ENCODE results near the gene A1CF.
"Not testable (repeated sequence)": the region's sequence is repeated elsewhere in the genome, so short reads cannot be mapped to it uniquely, and the experiment has no call there.

Gene A1CF, protein sequence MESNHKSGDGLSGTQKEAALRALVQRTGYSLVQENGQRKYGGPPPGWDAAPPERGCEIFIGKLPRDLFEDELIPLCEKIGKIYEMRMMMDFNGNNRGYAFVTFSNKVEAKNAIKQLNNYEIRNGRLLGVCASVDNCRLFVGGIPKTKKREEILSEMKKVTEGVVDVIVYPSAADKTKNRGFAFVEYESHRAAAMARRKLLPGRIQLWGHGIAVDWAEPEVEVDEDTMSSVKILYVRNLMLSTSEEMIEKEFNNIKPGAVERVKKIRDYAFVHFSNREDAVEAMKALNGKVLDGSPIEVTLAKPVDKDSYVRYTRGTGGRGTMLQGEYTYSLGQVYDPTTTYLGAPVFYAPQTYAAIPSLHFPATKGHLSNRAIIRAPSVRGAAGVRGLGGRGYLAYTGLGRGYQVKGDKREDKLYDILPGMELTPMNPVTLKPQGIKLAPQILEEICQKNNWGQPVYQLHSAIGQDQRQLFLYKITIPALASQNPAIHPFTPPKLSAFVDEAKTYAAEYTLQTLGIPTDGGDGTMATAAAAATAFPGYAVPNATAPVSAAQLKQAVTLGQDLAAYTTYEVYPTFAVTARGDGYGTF

DNA sequence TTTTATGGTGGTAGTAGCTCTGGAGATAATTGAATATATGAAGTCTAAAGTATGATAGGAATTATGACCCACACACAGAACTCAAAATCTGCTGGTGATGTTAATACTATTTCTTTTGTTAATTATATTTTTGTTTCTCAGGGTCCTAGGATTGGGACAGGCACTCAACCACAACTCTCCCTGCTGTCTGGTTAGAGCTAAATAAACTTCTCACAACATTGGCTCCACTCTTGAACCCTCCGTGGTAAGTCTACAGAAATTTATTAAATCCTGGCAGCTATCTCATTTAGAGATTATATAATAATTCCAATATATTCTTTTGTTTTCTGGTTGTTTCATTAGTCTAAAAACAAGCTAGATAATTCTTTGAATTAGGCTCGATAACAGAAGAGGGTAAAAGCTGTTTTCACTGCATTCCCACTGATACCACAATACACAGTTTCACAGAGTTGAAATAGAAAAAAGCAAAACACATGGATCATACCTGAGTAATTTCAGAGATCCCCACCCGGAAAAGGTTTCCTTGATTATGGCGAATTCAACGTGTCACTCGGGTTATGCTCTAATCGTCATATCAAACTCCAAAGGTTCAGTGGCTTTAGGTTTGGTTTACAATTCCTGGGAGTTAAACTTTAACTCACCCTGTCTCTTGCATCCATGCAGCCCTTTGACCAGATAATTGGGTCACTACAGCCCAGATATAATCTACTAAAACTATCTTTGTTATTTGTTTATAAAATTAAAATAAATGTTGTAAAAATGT lies at the start of gene A1CF:
Gene A1CF (minus strand): TSS at position 531 of the 763 bp plus-strand sequence. CDS start 25,687 bp downstream, outside the sequence.
- peak in 1 of 2 experiments; percentile 20 for DNase-seq

DNA sequence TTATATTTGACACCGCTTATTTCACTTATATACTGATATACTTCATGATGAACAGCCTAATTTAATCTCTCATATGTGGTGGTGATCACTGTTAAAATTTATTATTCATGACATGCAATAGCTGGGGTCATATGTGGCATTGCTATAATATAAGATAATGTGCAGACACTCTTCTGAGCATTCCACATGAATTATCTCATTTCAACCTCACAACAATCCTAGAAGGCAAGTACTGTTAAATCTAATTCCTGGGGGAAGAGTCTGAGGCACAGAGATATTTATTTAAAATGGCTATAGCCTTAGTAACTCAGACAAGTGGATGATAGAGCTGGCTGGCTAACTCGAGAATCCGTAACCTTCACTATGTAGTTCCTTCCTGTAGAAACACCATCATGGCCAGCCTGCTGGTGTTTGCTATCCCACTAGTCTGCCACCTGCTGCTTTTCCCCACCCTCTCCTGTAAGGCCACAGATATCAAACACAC lies 46.6 kb upstream of the A1CF start:
- no peak for DNase-seq

DNA sequence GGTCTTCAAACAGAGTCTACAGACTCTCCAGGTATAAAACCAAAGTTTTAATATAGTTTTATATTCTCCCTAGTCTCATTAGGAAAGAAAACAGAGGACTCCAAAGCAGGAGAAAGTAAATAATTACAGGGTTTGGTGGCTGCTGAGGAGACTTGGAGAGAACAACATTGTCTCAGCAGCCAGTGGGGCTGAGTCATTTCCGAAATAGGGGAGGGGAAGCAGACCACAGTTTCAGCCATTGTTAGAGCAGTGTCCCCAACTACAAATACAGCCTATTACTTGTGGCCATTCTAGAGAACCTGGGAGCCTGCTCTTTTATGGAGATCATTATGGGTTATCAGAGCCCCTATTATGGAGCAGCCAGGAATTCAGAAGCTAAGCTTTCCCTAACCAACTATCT lies 44.2 kb upstream of the A1CF start:
- no peak for DNase-seq

DNA sequence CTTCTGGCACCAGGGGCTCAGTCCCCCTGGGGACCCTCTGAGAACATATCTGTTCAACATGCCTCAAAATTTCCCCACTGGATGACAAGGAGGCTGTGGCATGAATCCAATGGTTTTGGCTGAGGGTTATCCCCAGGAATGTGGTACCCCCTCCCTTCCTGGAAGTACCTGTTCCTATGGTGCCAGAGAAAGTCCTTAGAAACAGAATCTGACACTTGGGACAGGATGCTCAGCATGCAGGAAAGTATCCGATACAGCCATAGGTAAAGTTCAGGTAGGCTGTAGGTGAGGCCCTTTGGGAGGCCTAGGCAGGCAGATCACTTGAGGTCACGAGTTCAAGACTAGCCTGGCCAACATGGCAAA lies 42.7 kb upstream of the A1CF start:
- no peak for DNase-seq

DNA sequence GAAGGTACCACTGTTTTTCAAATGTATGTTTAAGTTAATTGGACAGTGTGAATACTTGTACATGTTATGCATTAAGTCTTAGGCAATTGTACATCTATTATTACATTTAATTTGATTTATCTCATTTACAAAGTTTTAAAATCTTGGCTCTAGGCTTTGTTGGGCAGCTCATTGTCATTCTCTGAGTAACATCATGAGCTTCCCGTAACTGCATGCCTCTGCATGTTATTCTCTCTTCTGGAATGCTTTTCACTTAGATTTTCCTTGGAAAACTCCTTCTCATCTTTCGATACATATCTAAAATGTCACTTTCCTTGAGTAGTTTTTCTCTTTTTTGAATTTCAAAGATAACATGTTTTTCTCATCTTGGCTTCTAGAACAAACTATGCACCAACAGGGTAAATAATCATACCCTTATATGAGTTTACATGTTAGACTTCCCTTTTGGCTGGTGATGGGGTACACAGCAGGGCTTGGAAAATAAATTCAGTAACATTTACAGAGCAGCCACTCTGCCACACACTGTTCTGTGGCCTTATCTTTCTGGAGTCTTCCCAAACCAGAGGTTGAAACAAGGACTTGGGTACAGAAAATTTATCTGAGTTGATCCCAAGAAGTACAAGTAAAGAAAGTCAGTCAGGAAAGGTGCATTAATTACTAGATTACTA lies 42.2 kb upstream of the A1CF start:
- no peak for DNase-seq

DNA sequence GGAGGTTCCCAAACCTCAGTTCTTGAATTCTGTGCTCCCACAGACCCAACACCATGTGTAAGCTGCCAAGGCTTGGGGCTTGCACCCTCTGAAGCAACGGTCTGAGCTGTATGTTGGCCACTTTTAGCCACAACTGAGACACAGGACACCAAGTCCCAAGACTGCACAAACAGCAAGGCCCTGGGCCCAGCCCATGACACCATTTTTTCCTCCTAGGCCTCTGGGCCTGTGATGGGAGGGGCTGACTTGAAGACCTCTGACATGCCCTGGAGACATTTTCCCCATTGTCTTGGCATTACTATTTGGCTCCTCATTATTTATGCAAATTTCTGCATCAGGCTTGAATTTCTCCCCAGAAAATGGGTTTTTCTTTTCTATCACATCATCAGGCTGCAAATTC lies 38.0 kb upstream of the A1CF start:
- DNase-seq: not testable (repeated sequence)

DNA sequence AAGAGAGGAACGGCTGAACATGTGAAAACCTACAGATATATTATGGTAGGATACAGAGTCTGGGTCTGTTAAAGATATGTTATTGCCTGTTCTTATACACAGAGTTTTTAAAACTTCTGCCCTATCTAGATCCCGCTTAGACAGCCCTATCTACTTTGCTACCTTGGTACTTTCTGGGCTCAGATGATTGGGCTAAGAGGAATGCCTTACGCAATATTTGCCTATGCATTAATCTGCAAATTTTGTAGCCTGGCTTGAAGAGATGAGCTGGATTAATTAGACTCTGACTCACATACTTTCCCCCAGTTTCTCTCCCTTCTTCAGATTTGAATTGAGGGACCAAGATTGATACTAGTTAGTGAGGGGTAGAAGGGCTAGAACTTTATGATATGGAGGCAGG lies 33.6 kb upstream of the A1CF start:
- peak in 1 of 2 experiments; percentile 0 for DNase-seq

DNA sequence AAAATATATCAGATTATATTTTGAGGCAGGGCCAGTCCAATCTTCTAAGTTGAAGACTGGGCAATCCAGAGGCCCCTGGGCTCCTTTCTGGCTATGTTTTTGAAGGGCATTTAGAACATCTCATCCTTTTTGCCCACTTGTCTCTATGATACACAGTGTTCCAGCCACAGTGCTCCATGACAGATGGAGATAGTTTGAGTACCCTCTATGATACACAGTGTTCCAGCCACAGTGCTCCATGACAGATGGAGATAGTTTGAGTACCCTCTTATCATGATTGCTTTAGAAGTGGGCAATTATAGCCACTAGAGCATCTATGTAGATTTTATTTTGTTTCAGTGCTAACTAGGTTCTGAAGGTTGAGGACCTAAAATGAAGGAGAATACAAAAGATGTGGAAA lies 33.1 kb upstream of the A1CF start:
- DNase-seq: no peak

DNA sequence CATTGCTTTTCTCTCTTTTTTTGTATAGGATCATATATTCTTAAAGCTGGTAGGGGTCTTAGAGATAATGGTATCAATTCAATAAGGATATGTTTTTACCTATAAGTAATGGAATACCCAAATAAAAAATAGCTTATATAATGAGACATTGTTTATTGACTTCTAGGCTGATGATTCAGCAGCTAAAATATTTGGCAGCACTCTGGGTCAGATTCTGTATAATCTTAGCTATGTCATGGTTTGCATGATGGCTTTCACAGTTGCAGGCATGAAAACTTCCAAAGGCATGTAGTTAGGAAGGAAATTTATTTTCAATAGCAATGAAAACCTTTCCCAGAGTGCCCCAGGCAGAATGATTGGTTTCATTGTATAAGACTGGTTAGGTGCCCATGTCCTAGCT lies 32.1 kb upstream of the A1CF start:
- DNase-seq: no peak

DNA sequence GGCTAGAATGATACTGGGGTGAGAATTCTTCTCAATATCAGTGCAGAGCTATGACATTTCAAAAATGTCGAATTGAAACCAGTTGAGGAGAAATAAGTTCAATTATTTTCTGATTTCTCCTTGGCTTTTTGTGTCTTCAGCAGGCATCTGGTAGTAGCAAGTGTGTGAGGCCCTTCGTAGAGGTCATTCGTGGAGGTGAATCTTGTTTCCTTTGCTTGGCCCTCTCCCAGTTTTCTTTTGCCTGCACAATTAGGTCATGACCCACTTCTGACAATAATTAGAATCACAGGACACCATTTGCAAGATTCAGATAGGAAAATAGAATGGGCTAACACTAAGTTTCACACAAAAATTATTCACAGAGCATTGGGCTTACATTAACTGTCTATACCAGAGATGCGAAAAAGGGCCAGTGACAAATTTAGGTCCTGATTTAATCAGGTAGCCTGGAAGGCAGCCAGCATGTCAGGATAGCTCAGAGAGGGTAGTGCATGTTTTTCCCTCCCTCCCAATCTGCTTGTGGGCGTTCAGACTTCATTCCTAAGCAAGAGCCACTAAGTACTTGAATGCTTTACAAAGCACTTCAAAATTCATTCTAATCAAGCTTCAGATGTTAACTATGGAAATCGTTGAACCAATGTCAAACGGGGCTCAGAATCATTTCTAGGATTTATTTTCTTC lies 24.0 kb upstream of the A1CF start:
- no peak for DNase-seq

DNA sequence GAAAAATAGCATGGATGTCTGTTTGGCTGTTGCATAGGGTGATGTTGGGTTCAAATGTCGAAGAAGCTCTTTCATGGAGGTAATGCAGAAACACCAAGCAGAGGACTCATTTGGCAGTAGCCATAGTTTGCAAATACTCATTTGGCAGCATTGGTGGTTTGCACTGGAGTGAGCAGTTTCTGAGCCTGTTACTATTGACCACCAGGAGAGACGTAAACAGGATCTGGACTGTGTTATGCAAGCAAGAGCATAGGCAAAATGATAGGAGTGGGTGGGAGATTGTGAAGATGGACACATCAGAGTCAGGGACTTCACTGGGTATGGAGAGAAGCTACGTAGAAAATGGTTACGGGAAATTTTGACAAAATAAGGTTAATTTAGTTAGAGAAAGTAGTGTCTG lies 22.9 kb upstream of the A1CF start:
- no peak for DNase-seq

DNA sequence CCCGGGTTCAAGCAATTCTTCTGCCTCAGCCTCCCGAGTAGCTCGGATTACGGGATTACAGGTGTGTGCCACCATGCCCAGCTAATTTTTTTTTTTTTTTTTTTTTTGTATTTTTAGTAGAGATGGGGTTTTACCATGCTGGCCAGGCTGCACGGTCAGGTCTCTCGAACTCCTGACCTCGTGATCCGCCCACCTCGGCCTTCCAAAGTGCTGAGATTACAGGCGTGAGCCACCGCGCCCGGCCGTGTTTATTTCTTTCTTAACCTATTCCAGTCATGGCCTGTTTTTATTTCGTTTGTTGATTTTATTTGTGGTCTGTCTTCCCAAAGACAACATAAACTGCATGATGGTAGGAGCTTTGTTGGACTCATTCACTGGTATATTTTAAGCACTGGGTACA lies 20.4 kb upstream of the A1CF start:
- not testable (repeated sequence) for DNase-seq

DNA sequence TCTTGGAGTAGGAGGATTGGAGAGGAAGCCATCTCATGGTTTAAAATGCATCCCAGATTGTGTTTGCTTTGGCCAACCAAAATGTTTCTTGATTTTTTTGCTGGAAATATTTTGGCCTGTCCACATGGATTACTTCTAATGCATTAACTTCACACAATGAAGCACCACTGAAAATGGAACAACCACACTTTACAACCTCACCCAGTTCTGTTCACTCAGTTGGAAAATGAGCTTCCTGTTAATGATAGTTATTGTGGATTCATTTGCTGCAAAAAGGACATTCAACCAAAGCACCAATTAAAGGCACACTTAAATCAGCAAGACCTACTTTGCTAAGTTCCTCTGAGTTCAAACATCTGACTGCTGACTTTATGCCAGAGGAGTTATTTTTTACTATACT lies 11.3 kb upstream of the A1CF start:
- DNase-seq: no peak

DNA sequence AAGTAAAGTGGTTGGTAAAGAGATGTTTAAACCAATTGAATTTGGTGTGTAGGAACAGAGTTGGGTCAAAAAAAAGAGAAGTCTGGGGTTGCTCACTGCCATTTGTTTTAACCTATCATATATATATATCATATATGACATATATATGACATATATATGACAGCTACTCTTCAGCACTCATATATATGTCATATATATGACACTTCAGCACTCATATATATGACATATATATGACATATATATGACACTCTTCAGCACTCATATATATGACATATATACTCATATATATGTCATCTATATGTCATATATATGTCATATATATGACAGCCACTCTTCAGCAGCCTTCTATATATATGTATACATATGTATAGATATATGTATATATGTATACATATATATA lies 8.9 kb upstream of the A1CF start:
- DNase-seq: no peak

DNA sequence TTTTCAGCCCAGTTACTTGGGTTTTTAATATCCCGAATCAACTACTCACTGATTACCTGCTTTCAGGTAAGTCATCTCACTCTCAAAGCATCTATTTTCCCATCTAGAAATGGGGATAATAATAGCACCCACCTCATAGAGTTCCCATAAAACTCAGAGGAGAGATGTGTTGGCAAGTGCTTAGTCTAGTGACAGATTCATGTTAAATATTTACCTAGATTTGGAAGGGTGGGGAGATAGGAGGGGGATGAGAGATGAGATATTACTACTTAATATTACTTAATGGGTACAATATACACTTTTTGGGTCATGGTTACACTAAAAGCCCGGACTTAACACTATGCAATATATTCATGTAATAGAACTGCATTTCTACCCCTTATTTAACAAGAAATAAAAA lies 7.0 kb upstream of the A1CF start:
- DNase-seq: no peak

DNA sequence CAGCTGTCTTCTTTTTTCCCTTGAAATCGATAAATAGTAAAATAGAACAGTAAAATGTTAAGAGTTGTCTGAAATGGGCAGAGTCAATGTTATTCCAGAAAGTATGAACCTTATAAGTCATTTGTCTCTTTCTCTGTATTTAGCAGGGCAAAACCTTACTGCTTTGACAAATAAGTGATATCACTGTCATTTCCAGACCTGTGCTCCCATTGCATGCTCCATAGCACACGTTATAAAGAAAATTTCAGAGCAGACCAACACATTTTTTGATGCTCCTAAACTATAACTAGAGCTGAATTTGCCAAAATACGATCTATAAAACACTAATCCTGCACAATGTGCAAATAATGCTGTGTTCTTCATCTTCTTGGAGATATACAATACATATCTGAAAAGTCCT lies 1.1 kb downstream of the A1CF start:
- no peak for DNase-seq

DNA sequence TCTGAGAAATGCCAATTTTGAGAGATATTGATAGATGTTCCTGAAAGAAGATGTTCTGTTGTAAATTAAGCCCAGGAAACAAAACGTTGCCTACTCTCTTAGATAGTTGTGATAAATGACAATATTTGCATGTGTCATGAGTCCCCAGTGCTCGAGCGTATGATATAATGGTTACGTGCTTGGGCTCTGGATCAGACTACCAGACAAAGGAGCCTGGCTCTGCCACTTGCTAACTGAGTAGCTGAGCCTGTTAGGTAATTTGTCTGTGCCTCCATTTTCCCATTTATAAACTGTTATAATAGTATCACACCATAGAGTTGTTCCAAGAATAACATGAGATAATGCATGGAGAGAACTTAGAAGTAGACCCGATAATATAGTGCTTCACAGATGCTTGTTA lies 1.8 kb downstream of the A1CF start:
- peak; percentile 2 to 5 for DNase-seq

DNA sequence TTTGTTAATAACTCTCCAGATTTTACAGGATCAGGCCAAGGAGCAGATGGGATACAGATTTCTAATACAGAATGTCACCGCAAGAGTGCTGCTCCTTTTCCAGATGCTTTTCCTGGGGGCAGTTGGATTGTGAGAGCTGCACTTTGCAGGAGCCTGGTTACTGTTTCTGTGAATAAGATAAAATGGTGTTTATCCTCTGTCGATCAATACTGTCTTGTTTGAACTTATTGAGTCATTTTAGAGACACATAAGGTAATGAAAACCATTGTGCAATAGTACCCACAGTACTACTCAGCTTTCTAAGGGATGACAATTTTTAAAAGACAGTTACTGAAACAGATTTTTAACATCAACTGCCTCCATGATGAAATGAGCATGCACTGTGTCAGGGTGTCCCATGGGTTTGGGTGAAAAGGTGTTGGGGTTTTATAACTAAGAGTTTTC lies 2.9 kb downstream of the A1CF start:
- no peak for DNase-seq

DNA sequence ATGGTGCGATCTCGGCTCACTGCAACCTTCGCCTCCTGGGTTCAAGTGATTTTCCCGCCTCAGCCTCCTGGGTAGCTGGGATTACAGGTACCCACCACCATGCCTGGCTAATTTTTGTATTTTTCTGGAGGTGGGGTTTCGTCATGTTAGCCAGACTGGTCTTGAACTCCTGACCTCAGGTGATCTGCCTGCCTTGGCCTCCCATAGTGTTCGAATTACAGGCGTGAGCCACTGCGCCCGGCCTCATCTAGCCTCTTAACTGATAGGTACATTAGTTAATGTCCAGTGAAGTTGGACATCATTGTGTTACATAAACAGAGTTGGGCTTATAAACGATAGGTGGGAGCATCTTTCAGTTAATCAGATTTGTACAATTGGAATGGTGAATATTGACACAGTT lies 4.4 kb downstream of the A1CF start:
- DNase-seq: not testable (repeated sequence)

DNA sequence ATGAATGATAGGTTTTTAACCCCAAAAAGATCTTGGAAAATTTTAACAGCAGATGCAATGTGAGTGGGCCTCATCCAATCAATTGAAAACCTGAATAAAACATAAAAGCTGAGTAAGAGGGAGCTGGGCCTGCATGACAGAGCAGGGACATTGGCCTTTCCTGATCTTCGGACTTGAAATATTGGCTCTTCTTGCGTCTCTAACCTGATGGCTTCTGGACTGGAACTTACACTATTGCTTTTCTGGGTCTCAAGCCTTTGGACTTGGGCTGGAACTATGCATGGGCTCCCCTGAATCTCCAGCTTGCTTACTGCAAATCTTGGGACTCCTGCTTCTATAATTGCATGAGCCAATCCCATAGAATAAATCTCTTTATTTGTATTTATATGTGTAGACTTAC lies 9.0 kb downstream of the A1CF start:
- no peak for DNase-seq

DNA sequence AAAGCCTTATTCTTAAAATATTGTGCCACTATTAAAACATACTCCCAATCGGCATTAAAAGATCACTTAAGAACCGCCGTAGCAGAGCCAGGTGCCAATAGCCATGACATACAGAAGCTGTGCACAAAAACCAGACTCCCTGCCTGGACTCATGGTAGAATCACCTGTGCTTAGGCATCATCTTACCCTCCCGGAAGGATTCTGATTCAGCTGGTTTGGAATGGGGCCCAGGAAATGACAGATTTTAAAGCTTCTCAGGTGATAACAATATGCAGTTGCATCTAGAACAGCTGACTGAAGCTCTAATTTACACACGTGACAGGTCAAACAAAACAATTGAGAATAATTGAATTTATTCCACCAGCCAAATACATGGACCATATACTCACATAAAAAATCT lies 10.7 kb downstream of the A1CF start:
- no peak for DNase-seq

DNA sequence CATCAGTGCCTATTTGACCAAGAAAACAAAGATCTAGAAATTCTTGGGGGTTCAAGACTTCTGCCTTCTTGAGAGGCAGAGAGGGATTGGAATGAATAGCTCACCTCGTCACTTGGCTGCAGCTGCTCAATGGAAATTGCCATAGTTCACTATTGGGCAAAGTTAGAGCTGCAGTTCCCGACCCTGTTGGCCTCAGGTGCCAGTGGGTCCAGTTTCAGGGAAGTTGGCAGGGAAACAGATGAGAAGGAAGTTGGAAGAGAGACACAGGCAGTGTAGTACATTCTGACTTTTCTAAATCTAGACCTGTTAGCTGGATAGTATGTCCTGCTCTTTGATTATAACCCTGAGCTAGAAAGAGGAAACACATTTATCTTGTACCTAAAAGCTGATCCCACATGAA lies 19.1 kb downstream of the A1CF start:
- DNase-seq: no peak

DNA sequence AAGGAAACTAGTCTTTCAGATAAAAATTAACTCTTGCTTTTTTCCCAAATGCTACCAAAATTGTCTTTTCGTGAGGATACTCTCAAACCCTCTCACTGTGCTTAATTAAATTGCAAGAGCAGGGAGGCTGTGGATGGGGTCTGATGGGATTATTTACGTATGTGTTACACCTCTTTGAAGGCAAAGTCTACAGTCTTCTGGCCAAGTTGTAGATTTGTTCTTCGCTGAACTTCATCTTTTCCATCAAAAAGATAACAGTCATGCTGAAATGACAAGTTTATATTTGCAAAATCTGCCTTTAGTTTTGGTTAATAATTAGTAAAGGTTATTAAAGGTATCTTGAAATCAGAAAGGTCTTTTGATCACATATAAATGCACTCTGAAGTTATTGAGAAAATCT lies 22.7 kb downstream of the A1CF start:
- DNase-seq: no peak

All from NCI-H526 (cell line).